HG03342 (cell line): Measurements from ENCODE around the gene IRAK2.
"Not testable (repeated sequence)": the region's sequence is repeated elsewhere in the genome, so short reads cannot be mapped to it uniquely, and the experiment has no call there.

Experiments
- ATAC-seq: cut with Tn5 transposase; IDR thresholded peaks from one replicate; pipeline ENCODE4 v1.9.1; 2021; ENCODE audit warnings: mild to moderate bottlenecking, moderate library complexity; ENCODE audit not compliant: unreplicated experiment

The IRAK2 gene

DNA sequence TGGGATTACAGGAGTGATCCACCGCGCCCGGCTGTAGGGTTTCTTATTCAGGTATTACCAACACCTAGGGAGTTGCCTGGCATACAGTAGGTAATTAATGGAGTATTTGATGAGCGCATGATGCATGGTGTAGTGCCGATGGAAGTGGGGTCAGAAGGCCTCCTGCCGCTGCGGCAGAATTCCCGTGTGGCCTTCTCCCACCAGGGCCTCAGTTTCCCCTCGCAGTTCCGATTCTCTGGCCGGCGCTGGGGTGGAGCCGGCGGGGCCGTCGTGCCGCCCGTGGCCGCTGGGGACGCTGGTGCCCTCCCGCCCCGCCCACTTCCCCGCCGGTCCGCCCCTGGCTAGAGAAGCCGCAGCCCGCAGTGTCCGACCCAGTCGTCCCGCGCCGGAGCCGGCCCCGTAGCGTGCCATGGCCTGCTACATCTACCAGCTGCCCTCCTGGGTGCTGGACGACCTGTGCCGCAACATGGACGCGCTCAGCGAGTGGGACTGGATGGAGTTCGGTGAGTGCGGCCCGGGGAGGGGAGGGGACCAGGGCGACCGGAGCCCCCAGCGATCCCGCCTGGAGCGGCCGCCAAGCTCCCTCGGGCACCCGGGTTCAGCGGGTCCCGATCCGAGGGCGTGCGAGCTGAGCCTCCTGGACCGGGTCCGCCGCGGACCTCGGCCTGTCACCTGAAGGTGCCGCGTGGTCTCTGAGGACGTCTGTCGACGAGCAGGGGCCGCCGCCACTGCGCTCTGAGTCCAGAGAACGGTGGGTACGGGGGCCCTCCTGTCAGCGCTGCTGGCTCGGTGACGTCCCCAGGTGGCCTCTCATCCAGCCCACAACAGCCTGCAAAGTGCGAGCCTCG is at the start of gene IRAK2:
Gene IRAK2 (plus strand): TSS at position 374 of the 848 bp plus-strand sequence. CDS start 36 bp downstream, at position 410.
- ATAC-seq = peak; percentile 83

DNA sequence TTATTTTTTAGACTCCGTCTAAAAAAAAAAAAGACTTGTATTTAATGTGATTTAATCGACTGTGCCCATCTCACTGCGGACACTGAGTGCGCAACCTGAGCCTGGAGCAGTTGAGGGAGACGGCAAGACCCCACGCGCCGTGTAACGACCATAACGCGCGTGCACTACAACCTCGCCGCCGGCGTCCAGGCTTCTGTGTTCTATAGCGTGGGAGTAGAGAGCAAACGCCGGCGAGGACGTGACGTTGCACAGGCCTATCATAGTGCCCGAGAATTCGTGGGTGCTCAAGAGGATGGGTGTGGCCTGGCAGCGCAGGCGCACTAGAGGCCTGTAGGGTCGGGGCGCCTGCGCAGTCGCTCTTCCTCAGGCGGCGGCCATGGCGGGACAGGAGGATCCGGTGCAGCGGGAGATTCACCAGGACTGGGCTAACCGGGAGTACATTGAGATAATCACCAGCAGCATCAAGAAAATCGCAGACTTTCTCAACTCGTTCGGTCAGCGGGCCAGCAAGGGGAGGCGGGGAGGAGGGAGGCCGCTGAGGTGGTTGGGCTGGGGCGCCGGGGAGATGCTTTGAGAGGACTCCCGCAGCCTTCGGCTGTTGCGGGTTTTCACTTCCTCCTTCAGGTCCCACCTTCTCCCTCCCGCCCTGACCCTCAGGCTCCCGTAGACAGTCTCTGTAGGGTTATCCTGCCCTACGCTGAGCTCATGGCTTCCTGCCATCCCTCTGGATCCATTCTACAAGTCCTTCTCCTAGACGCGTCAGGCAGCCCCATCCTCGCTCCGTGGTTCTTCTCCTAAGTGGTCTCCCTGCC is 49.2 kb upstream of the IRAK2 start, which contains the start of gene BRK1:
Gene BRK1 (plus strand): TSS at position 350 of the 812 bp plus-strand sequence. CDS start 27 bp downstream, at position 377.
- peak; percentile 95 for ATAC-seq

DNA sequence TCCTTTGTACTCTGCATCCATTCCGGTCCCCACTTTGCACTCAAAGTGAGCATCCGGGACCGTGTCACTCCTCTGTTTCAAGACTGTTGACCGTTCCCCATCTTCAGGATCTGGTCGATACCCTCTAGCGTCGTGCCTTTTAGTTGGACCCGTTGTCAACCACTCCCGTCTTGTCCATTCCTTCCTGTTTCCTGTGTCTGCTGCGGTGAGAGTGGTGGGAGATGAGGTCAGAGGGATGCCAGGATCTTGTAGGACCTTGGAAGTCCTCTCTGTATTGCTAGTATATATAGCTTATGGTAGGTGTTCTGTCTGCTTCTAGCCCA is 48.6 kb upstream of the IRAK2 start:
- peak; percentile 27 for ATAC-seq

DNA sequence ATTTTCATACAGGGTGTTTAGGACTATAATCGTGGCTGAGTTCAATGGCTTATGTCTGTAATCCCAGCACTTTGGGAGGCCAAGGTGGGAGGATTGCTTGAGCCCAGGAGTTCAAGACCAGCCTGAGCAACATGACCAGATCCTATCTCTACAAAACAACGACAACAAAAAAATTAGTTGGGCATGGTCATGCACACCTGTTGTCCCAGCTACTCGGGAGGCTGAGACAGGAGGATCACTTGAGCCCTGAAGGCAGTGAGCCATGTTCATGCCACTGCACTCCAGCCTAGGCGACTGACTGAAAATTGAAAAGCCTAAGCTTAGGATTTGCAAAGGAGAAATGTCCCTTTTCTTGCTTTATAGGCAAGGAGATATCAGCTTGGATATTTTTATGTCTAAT is 47.8 kb upstream of the IRAK2 start:
- ATAC-seq = no peak

GRCh38 chr3:10119376-10119775 is 45.3 kb upstream of the IRAK2 start:
- ATAC-seq = no peak

GRCh38 chr3:10121064-10121463 is 43.7 kb upstream of the IRAK2 start:
- no peak for ATAC-seq

GRCh38 chr3:10122724-10123123 is 42.0 kb upstream of the IRAK2 start:
- no peak for ATAC-seq

GRCh38 chr3:10135872-10136271 is 28.8 kb upstream of the IRAK2 start:
- not testable (repeated sequence) for ATAC-seq

DNA sequence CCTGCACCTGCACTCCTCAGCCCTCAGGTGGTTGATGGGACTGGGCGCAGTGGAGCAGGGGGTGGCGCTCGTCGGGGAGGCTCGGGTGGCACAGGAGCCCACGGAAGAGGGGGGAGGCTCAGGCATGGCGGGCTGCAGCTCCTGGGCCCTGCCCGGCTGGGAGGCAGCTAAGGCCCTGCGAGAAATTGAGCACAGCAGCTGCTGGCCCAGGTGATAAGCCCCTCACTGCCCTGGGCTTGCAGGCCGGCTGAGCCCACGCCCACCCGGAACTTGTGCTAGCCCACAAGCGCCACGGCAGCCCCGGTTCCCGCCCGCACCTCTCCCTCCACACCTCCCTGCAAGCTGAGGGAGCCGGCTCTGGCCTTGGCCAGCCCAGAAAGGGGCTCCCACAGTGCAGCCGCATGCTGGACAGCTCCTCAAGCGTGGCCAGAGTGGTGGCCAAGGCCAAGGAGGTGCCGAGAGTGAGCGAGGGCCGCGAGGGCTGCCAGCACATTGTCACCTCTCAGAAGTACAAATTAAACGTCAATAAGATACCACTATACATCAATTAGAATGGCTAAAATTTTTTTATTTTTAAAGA is 28.2 kb upstream of the IRAK2 start:
- ATAC-seq = no peak

GRCh38 chr3:10137178-10137577 is 27.5 kb upstream of the IRAK2 start:
- ATAC-seq = no peak

DNA sequence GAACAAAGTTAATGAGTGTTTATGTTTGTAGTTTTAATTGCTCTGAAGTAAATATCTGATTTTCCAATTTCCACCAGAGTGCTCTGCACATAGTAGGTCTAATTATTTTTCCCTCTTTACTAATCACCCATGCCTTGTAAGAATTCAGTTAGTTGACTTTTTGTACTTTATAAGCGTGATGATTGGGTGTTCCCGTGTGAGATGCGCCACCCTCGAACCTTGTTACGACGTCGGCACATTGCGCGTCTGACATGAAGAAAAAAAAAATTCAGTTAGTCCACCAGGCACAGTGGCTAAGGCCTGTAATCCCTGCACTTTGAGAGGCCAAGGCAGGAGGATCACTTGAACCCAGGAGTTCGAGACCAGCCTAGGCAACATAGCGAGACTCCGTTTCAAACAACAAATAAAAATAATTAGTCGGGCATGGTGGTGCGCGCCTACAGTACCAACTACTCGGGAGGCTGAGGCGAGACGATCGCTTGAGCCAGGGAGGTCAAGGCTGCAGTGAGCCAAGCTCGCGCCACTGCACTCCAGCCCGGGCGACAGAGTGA is 23.6 kb upstream of the IRAK2 start:
- no peak for ATAC-seq

- no peak for ATAC-seq
These were observed 21.8 kb upstream of the IRAK2 start for GRCh38 chr3:10142707-10143560.

DNA sequence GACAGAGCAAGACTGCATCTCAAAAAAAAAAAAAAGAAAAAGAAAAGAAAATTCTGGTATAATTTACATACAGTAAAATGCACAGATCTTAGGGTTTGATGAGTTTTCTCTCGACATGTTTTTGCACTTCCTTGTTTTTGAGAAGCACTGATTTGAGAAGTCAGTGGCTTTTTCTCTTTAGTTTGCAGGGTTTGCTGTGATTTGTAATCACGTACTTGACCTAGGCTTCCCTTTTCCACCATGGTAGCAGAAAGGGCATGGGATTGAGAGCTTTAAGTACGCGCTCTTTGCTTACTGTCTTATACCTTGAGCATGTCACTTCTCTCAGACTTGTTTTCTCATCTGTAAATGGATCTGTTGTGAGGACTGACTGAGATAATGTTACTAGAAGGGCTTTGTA is 19.0 kb upstream of the IRAK2 start:
- ATAC-seq = no peak

GRCh38 chr3:10149226-10149625 is 15.5 kb upstream of the IRAK2 start:
- no peak for ATAC-seq

DNA sequence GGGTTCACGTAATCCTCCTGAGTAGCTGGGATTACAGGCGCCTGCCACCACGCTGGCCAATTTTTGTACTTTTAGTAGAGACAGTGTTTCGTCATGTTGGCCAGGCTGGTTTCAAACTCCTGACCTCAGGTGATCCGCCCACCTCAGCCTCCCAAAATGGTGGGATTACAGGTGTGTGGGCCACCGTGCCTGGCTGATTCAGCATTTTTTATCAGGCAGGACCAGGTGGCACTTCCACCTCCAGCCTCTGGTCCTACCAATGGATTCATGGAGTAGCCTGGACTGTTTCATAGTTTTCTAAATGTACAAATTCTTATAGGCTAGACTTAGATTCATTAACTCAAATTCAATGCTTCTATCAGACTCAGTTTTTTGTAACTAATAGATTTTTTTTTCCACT is 13.7 kb upstream of the IRAK2 start:
- ATAC-seq = no peak

DNA sequence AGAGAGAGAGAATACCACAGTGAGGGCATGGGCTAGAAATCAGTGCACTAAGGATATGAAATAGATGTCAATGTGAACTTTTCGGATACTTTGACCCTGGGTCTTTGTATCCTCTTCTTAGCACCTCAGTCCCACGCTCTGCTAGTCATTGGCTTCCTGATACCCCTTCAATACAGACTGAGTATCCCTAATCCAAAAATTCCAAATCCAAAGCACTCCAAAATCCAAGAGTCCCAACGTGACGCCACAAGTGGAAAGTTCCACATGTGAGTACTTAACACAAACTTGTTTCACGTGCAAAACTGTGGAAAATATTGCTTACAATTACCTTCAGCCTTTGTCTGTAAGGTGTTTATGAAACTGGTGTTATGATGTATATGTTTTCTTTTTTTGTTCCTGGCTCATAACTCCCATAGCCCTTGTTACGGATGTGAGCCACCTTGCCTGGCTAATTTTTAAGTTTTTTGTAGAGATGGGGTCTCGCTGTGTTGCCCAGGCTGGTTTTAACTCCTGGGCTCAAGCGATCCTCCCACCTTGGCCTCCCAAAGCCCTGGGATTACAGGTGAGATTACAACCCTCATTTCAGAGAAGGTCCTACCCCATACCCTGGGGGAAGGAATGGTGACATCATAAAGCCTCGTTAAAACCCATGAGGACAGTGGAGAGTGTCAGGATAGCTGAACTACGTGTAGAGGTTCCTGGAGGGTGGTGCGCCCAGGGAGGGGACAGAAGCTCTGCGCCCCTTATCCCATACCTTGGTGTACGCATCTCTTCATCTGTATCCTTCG is 10.2 kb upstream of the IRAK2 start:
- ATAC-seq = no peak

GRCh38 chr3:10155123-10155472 is 9.6 kb upstream of the IRAK2 start:
- ATAC-seq = no peak

DNA sequence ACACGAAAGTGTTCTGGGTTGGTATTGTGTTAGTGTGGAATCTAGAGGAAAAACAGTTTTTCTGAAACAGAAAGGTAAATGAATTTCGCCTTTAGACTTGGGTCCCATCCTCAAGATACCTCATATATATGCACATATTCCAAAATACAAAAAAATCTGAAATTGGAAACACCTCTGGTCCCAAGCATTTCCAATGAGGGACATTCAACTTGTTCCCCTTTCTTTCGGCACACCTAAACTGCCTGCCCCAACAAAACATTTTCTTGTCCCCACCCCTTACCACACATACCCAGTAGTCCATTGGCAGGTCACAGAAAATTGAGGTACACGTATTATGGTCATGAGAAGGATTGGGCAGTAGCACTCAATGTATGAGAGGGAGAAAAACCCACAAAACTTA is 9.1 kb upstream of the IRAK2 start:
- no peak for ATAC-seq

GRCh38 chr3:10157031-10157430 is 7.7 kb upstream of the IRAK2 start:
- no peak for ATAC-seq

GRCh38 chr3:10158555-10158954 is 6.2 kb upstream of the IRAK2 start:
- not testable (repeated sequence) for ATAC-seq
